ENCODE results near the gene ZIK1. TPM values are rescaled to one million over a fixed set of nuclear protein-coding genes. Genes with fewer than 3 reads are reported as not detected.

The ZIK1 gene
- polyA plus RNA-seq, 1 donor (not counting 4 experiments of a cell fraction or from before 2014, with no cell fraction given): 3.9 TPM

GRCh38 chr19:57546513-57546912, 37.4 kb upstream of the ZIK1 start:
- dilution Hi-C loops (cut with MboI; ENCODE audit: extremely low pct_ligation_motif_present, low sequenced_read_pairs): no loop called here
- H3K4me1 ChIP-seq (ENCODE audit: control insufficient read depth, extremely low read depth, insufficient read depth, low read length): no peaks in the 10 kb centered on the region
- no peak overlapping the region for H2AFZ ChIP-seq (ENCODE audit: control insufficient read depth, low read length)
- DNase-seq (ENCODE audit: low read depth, low spot score): no peak
- H3K9ac ChIP-seq (ENCODE audit: control insufficient read depth, extremely low read depth, insufficient read depth, low read length): no peak overlapping the region
- H3K27me3 ChIP-seq (ENCODE audit: control insufficient read depth, extremely low read depth, insufficient read depth, low read length): no peaks in the 10 kb centered on the region
- no peak overlapping the region for H3K27ac ChIP-seq (ENCODE audit: control insufficient read depth, insufficient read depth, low read length)
- peaks cover 31 to 36% of the 10 kb centered on the region in 2 experiments for H3K36me3 ChIP-seq (ENCODE audit: control insufficient read depth in 2 of 2, extremely low read depth in 1 of 2, insufficient read depth in 2 of 2, low read length in 2 of 2)
- no peaks in the 10 kb centered on the region for H3K79me2 ChIP-seq (ENCODE audit: control insufficient read depth, insufficient read depth, low read length)
- no peaks in the 10 kb centered on the region for H4K20me1 ChIP-seq (ENCODE audit: control insufficient read depth, extremely low read depth, insufficient read depth, low read length)
- no peak for TF ChIP-seq CTCF (optimal IDR thresholded peaks at IDR 0.05 in 1 of 3, IDR thresholded peaks at IDR 0.05 in 1 of 3, conservative IDR thresholded peaks at IDR 0.05 in 1 of 3; ENCODE audit: extremely low read depth in 1 of 3, insufficient read depth in 2 of 3, low read length in 3 of 3)
- TF ChIP-seq EZH2 (IDR thresholded peaks at IDR 0.05; ENCODE audit: low read length): no peak
- no peak overlapping the region for H3K4me2 ChIP-seq (ENCODE audit: control insufficient read depth, extremely low read depth, insufficient read depth, low read depth, low read length)
- FAIRE-seq: no peak
- H3K9me1 ChIP-seq (ENCODE audit: control insufficient read depth, extremely low read depth, insufficient read depth, low read length): no peaks in the 10 kb centered on the region
- H3K9me3 ChIP-seq (ENCODE audit: control insufficient read depth, low read depth, low read length): peaks cover 49% of the 10 kb centered on the region
- H3K4me3 ChIP-seq (ENCODE audit: control insufficient read depth in 2 of 3, extremely low read depth in 1 of 3, insufficient read depth in 2 of 3, low read depth in 1 of 3, low read length in 3 of 3): no peak overlapping the region

- Histone ChIP-seq H2AFZ (ENCODE audit: control insufficient read depth, low read length) (no peak overlapping the region), H3K4me1 (ENCODE audit: control insufficient read depth, extremely low read depth, insufficient read depth, low read length) (no peaks in the 10 kb centered on the region), H3K9me1 (ENCODE audit: control insufficient read depth, extremely low read depth, insufficient read depth, low read length) (no peaks in the 10 kb centered on the region), H3K27me3 (ENCODE audit: control insufficient read depth, extremely low read depth, insufficient read depth, low read length) (no peaks in the 10 kb centered on the region), H3K4me3 (ENCODE audit: control insufficient read depth in 2 of 3, extremely low read depth in 1 of 3, insufficient read depth in 2 of 3, low read depth in 1 of 3, low read length in 3 of 3) (no peak overlapping the region), H3K4me2 (ENCODE audit: control insufficient read depth, extremely low read depth, insufficient read depth, low read depth, low read length) (no peak overlapping the region), H3K27ac (ENCODE audit: control insufficient read depth, insufficient read depth, low read length) (no peak overlapping the region), H4K20me1 (ENCODE audit: control insufficient read depth, extremely low read depth, insufficient read depth, low read length) (no peaks in the 10 kb centered on the region), H3K79me2 (ENCODE audit: control insufficient read depth, insufficient read depth, low read length) (peaks cover 2% of the 10 kb centered on the region), H3K36me3 (ENCODE audit: control insufficient read depth in 2 of 2, extremely low read depth in 1 of 2, insufficient read depth in 2 of 2, low read length in 2 of 2) (peaks cover 35 to 51% of the 10 kb centered on the region in 2 experiments), H3K9me3 (ENCODE audit: control insufficient read depth, low read depth, low read length) (peaks cover 12% of the 10 kb centered on the region), H3K9ac (ENCODE audit: control insufficient read depth, extremely low read depth, insufficient read depth, low read length) (no peak overlapping the region)
- dilution Hi-C loops (cut with MboI; ENCODE audit: extremely low pct_ligation_motif_present, low sequenced_read_pairs): no loop called here
- FAIRE-seq: no peak
- no peak for DNase-seq (ENCODE audit: low read depth, low spot score)
- TF ChIP-seq CTCF (optimal IDR thresholded peaks at IDR 0.05 in 1 of 3, IDR thresholded peaks at IDR 0.05 in 1 of 3, conservative IDR thresholded peaks at IDR 0.05 in 1 of 3; ENCODE audit: extremely low read depth in 1 of 3, insufficient read depth in 2 of 3, low read length in 3 of 3) (peak; percentile 8 to 18 (median 11)), EZH2 (IDR thresholded peaks at IDR 0.05; ENCODE audit: low read length) (no peak)
Measured at GRCh38 chr19:57552432-57552831, 31.5 kb upstream of the ZIK1 start.

All from keratinocyte (primary cell).